Activated gamma-delta T cell (primary cell): Measurements from ENCODE around the gene EBLN2.
"Not testable (repeated sequence)": the region's sequence is repeated elsewhere in the genome, so short reads cannot be mapped to it uniquely, and the experiment has no call there.

Experiments
- DNase-seq: peaks from one replicate; lab custom pipeline; 2025; lab: John Stamatoyannopoulos, UW

Gene EBLN2

DNA sequence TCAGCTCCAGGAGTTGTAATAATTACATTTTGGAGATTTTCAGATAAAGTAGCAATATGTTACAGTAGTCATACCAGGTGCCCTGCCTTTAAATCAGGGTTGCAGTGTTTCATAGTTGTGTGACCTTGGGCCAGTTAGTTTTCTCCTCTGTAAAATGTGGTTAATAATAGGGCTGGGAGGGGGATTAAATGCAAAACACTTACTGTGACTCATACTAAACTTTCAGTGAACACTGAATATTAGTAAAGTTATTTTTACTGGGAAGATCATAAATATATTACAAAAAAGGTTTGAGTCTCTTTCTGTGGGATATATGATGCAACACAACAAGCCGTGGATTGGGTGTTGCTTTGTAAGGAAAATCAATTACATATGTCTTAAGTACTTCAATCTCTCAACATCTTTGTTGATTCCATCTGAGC lies 1.1 kb upstream of the EBLN2 start:
- DNase-seq = no peak

DNA sequence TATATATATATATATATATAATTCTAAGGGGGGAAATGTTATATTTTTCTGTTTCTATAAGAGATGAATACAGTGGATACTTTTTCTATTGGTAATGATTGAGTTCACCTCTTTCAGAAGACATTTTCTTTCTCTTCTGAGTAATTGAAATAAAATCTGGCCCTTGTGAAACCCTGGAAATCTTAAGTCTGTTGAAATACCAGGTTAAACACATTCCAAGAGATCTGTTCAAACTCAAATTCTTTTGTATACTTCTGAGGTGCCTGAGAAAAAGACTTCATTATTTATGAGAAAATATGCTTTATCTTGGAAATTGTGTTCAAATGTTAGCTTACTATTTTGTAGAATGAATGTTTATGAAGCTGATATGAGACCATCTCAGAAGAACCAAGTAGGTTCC lies 4.8 kb downstream of the EBLN2 start:
- DNase-seq = not testable (repeated sequence)

DNA sequence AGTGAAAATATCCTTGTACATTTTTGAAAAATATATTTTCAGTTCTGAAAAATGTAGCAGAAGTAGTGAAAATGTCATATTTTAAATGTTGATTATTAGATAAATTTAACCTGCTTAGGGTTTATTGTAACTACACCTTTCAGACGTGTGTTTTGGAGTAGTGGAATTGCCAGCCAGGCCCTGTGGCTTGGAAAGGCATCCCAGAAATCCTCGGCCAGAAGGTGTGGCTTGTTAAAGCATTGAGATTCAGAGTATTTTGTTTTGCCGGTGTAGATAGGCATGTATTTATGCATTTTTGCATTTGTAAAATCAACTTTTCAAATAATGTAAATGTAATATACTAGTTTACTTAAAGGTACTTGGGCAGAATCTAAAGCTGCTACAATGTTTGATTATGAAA lies 7.0 kb downstream of the EBLN2 start:
- DNase-seq = no peak

DNA sequence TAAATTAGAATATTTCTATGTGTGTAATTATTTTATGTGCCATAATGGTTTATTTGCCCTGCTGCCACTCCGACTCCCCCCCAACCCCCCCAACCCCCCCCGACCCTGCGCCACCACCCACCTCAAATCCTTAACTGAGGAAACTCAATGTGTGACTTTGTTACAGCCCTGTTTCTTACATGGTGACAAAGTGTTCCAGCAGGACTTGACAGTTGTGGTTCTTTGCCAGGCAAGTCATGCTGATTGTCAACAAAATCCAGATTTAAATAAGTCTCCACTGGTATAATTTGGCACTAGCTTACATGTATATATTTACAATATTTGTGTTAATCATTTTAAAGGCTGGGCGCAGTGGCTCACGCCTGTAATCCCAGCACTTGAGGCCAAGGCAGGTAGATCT lies 7.7 kb downstream of the EBLN2 start:
- no peak for DNase-seq

DNA sequence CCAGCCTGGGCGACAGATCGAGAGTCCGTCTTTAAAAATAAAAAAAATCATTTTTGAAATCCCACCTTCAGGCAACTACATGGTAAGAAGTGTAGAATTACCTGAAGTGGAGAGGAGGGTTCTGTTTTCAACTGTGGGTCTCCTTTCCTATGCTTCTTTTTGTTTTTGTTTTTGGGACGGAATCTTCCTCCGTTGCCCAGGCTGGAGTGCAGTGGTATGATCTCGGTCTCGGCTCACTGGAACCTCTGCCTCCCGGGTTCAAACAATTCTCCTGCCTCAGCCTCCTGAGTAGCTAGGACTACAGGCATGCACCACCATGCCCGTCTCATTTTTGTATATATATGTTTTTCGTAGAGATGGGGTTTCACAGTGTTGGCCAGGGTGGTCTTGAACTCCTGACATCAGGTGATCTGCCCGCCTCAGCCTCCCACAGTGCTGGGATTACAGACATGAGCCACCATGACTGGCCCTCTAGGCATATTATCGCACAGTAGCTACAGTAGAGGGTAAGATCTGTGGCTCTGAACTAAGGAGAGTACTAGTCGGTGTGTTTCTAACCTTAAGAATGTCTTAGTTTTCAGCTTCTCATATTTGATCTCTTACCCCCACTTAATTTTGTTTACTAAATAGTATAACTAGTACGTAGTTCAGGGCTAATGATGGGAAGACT lies 8.5 kb downstream of the EBLN2 start:
- DNase-seq = no peak

DNA sequence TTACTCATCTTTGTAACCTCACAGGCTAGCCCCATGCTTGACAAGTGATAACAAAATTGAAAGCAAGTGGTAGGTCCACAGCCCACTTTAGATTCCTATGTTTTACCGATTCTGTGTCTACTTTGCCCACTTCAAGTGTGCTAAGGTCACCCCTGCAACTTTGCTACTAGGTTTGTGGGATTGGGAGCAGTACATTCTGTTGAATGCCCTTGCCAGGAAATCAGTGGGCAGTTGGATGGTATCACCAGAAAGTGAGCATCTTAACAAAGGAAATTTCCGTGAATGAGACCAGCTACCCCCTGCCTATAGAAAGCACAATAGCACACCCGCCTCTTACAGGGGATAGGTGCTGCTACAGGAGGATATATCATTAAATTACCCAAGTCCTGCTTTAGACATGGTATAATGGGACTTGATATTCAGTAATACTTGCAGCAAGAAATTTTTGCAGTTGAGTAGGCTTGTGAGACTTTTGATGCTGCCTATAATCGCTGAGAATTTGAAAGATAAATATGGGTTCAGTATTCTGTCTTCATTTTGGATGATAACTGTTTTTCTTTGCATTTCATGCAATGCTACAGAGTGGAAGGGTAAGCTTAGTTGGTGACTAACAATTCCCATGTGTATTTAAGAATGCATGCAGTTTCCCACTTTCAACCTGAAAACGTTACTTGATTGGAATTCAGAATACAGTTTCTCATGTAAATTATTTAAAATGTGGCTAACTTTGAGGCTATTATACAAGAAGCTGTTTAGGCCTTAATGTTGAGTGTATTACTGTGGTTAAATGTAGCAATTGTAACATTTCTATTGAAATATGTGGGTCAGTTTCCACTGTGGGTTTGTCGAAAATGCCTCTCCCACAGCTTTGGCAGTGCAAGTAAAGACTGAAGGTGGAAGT lies 9.5 kb downstream of the EBLN2 start:
- DNase-seq = no peak

DNA sequence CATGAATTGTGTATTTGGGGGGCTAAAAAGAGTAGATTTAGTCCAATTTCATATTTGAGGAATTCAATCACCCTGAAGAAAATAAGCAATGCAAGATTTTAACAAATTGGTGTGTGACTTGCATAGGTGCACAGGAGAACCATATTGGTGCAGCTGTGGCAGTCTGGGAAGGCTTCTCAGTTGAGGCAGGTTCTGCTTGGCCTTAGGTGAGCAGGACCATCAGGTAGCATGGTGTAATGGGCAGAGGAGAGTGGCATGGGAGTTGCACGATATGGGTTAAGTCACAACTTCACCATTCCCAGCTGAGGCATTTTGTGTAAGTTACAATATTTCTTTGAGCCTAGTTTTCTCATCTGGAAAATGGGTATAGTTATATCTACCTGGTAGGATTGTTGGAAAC lies 10.5 kb downstream of the EBLN2 start:
- no peak for DNase-seq

DNA sequence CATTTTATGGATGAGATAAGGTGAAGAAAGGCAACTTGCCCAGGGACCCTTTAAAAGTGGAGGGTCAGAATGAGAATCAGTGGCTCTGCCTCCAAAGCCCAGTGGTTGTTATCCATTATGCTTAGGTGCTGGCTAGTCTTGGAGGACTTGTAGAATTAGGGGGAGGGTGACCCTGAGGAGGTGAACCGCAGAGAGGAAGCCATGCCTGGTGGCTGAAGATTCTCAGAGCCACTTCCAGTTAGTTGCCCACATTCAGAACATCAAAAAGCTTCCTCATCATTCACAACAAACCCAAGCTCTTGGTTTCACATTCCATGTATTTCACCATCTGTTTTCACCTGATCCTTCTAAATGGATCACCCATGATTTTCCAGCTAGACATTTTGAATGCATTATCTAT lies 11.2 kb downstream of the EBLN2 start:
- no peak for DNase-seq

DNA sequence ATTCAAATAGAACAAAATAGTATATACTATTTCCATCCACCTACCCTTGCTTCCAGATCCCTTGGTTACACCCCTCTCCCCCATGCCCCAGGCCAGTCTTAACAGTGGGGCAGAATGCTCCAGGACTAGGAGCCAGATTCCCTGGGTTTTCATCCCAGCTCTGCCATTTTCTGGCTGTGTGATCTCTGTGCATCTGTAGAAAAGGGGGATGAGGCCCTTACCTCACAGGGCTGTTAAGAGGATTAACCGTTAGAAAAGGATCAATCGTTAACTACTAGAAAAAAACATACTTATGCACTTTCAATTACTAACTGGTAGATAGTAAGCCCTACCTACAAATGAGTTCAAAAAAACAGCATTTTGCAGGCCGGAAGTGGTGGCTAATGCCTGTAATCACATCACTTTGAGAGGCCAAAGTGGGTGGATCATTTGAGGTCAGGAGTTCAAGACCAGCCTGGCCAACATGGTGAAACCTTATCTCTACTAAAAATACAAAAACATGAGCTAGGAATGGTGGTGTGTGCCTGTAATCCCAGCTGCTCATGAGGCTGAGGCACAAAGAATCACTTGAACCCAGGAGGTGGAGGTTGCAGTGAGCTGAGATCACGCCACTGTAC lies 11.7 kb downstream of the EBLN2 start:
- no peak for DNase-seq

DNA sequence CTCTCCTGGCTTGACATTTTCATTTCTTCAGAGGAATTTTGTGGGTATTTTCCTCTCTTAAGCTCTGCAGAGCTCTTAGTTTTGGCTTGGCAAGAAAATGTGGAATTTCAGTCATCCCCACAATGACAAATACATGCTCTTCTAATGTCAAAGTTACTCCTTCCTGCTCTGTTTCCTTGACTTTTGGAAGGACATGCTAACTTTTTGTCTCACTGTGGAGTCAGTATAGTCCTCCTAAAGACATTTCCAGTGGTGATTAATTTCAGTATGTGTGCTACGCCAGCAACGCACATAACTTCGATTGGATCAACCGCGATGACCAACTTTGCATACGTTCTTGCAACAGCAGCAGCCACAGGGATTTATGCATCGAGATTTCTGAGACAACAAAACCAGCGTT lies 13.3 kb downstream of the EBLN2 start:
- no peak for DNase-seq

DNA sequence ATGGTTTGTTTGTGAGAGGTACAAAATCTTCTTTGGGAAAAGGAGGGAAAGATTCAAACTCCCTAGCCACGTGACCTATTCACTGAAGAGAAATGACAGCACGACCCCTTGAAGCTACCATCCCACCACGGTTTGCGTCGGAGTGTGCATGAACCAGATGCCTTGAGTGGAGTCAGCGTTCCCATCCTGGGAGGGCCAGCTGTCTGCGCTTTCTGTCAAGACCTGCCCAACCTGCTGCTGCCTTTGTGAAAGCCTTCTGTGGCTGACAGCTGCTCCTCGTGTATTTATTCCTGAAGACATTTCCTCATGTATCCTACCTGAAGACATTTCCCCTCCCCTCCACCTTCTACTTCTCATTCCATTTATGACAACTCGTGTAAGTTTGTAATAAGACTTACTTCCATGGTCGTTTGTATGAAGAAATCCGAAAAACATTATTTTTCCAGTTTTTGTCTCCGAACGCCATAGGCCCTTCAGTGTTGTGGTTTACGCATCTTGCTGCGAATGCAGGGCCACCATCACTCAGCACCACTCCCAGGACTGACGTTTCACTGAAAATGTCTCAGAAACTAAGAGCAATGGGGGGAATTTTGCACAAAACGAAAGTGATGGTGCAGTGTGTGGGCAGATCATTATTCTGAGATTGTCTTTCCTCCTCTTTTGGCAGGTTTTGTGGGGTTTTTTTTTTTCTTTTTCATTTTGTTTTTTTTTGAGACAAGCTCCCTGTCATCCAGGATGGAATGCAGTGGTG lies 18.9 kb downstream of the EBLN2 start:
- no peak for DNase-seq

DNA sequence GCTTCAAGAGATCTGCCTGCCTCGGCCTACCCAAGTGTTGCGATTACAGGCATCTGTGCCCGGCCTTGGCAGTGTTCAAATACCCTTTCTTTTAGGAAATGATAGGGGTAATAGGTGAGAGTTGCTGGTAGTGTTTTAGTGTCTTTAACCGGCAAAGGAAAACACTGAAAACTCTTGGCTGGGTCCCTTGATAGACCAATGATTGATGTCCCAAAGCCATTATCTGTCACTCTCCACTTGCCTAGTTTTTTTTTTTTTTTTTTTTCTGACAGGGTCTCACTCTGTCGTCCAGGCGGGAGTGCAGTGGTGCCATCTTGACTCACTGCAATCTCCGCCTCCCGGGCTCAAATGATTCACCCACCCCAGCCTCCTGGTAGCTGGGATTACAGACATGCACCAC lies 19.7 kb downstream of the EBLN2 start:
- DNase-seq = no peak

DNA sequence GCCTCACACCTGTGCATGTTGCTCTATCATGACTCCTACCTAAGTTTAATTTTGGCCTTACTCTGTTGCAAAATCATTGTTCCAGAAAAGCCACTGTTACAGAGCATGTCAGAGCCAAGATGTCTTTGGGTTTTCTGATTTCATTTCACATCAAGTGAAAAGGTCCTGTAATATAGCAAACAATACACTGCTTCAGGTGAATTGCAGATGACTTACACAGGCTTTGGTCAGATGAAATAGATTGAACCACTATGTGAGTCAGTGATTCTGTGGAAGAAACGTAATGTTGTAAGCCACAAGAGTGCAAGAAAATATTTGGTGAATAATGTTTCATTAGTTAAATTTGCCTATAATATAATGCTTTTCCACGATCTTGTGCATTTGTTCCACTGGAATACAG lies 22.7 kb downstream of the EBLN2 start:
- no peak for DNase-seq

DNA sequence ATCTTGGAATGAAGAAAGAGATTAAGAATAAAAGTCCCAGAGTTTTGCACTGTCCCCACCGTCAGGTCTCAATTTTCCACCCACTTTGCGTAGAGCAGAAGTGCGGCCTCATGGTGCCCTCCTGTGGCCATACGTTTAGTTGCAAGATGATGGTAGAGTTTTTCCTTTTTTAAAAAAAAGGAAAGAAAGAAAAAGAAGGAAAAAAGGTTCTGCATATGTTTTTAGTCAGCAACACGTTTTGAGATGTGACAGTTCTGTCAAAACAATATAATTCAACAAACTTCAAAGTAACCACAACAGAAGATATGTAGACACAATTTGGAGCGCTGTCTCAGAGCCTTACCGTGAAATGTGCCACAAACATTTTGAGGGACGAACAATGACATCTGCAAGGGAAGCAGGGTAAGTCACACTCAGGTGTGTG lies 24.6 kb downstream of the EBLN2 start:
- DNase-seq = no peak

DNA sequence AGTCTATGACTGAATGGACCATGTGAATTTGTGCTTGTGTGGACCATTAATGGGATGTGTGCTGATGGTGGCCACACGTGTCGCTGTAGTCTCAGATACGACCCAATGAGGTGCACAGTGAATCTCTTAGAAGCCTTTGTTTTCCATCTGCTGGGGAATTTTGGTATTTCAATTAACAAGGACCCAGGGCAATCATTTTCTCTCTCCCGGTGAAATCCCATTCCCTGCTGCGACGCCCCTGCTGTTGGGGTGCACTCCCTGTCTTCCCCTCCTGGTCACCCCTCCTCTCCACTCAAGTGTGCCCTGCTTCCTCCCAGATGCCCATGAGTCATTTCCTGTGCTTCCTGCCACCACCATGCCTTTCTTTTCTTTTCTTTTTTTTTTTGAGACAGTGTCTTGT lies 32.7 kb downstream of the EBLN2 start:
- DNase-seq = no peak

DNA sequence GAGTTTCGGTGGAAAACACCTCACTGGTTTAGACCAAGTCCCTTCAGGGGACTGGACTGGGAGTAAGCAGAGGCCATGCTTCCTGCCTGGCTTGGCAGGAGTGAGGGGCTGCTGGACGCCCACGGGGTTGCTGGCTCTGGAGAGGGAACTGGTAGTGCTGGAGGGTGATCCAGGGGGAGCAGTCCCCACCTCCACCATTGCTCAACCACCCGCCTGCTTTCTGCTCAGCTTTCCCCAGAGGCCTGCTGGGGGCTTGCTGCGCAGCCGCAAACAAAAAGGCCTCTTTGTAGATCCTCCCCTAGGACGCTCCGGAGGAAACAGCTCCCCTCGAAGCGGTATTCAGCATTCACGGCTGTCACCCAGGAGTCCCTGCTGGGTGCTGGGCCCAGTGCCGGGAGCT lies 33.5 kb downstream of the EBLN2 start:
- DNase-seq = no peak

DNA sequence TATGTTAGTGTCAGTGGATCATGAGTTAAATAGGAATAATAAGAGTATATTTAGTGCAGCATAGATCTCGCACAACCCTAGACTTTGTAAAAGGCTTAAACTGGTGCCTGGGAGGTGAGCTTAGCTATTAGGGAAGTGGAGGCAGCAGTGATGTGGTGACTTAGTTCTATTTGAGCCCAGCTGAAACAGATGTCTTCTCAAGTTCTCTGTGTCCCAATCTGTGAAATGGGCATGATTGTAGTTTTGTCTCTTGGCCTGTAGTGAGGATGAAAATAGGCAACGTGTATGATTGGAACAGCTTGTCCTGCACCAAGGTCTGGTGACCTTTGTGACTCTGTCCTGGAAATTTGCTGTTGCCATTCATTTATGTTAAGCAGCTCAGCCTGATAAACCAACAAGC lies 34.7 kb downstream of the EBLN2 start:
- no peak for DNase-seq

DNA sequence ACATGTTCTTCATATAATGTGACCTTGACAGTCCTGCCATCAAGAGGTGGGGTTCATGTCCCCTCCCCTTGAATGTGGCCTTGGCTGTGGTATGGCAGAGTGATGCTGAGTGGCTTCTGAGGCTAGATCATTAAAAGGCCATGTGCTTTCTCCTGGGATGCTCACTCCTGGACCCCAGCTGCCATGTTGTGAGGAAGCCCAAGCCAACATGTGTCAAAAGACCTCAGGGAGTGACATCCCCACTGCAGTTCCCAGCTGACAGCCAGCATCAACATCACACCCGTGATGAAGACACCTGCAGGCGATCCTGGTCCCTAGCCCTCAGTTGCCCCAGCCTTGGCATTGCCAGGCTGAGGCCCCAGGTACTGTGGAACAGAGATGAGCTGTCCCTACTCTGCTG lies 36.6 kb downstream of the EBLN2 start:
- DNase-seq = no peak

DNA sequence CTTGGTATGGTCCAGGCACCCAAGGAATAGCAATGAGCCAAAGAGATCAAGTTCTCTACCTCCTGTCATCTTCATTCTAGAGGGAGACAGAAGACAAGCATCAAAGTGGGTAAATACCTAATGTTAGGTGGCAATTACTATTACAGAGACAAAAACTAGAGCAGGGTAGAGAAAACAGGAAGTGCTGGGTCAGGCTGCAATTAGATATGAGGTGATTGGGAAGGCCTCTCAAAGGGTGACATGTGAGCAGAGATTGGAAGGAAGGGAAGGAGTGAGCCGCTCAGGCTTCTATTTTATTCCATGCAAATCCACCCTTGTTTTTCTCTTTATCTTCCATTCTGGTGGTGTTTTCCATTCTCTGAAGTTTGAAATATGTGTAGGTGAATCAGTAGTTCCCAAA lies 37.4 kb downstream of the EBLN2 start:
- DNase-seq = no peak

DNA sequence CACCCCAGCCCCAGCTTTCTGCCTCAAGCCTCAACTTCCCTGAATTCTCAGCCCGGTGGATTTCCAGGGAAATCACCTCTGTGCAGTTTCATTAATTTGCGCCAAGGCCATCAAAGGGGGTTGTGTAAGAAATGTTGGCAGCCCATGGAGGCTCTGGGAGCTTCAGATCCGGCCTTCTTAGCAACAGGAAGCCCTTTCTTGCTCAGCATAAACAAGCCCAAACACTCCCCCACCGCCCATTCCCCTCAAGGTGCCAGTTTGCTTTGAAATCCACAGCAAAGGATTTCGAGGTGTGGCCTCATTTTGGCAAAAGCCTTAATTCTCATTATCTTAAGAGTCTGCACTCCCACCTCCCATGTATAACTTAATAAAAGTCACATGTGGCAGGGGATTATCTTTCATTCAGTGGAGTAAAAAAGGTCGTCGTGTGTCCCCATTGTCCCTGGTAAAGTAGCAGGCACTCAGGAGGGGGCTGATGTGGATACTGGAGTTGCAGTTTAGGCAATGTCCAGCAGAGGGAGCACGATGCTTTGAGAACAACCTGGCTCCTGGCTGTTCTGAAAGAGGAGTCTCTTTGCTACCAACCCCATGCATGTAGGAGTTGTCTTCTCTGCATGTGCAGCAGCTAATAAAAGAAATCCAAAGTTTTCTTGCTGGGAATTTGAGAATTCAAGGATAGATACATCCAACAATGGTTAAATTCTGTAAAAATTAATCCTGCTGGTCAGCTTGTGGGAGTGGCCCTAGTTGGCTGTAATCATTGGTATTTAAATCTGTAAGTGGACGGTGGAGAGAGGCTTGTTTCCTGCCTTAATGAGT lies 39.5 kb downstream of the EBLN2 start:
- DNase-seq = no peak

DNA sequence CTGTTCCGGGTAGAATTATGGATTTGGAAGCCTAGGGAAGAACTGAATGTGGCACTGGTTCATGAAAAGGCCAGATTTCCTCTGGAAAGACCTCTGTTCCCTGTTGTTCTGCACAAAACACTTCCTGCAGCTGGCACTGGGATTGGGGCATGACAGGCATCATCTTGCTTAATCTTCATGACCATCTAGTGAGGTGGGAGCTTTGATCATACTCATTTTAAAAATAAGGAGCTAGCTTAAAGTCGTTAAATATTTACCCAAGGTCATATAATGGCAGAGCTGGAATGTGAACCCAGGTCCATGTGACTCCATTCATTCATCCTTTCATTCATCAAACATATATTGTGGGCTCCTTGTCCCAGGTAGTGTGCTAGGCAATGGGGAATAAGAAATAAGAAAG lies 40.4 kb downstream of the EBLN2 start:
- DNase-seq = no peak
